GM10847 (cell line): Measurements from ENCODE around the gene PRDM16.

Experiments used
- POLR2A ChIP-seq: IDR thresholded peaks from 2 replicates; pipeline ENCODE4 v1.6.1; 2011; ENCODE audit not compliant: insufficient read length; ENCODE audit errors: extremely low read depth

Gene PRDM16

GRCh38 chr1:3472906-3473305 is 403.9 kb downstream of the PRDM16 start:
- TF ChIP-seq POLR2A: no peak

DNA sequence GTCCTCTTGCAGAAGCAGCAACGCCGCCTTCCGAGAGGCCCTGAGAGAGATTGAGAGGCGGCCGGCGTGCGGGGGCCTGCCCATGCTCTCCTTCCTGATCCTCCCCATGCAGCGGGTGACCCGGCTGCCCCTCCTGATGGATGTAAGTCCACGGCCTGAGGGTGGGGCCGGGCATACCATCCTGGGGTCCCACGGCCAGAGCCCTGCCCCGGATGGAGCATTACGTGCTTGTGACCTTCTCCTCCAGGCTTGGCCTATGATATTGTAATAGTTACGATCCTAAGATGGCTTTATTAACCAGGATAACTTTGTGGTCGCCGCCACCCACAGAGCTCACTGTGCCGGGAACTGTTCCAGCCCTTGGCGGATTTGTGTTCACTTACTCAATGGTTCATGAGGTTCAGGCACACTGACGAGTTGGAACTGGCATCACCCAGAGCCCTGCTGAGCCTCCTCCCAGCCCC is 404.4 kb downstream of the PRDM16 start:
- TF ChIP-seq POLR2A: no peak

DNA sequence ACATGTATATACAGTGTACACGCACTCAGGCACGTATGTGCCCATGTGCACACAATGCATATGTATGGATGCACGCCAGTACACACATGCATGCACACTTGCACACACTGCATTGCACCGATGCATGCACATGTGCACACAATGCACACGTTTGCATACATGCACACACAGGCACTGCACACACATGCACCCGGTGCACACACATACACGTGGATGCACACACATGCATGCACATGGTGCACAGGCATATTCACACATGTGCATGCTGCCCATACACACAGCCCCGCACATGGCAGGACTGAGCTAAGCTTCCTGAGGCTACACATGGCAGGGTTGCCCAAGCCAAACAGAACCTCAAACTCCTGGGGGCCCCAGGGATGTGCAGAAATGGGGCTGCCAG is 405.0 kb downstream of the PRDM16 start:
- TF ChIP-seq POLR2A: no peak

DNA sequence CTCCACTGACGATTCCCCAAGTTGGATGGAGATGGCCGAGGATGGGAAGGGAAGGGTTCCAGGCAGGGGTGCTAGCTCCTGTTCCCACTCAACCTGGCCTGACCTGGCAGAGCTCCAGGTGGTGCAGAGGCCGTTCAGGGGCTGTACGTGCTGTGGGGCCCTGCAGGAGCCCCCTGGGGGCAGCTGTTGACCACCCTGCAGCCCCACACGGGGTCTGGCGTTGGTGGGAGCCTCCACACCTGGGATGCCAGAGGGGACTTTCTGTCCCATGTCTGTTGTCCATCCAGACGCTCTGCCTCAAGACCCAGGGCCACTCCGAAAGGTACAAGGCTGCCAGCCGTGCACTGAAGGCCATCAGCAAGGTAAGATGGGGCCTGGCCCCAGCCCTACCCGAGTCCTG is 405.4 kb downstream of the PRDM16 start:
- TF ChIP-seq POLR2A: no peak

DNA sequence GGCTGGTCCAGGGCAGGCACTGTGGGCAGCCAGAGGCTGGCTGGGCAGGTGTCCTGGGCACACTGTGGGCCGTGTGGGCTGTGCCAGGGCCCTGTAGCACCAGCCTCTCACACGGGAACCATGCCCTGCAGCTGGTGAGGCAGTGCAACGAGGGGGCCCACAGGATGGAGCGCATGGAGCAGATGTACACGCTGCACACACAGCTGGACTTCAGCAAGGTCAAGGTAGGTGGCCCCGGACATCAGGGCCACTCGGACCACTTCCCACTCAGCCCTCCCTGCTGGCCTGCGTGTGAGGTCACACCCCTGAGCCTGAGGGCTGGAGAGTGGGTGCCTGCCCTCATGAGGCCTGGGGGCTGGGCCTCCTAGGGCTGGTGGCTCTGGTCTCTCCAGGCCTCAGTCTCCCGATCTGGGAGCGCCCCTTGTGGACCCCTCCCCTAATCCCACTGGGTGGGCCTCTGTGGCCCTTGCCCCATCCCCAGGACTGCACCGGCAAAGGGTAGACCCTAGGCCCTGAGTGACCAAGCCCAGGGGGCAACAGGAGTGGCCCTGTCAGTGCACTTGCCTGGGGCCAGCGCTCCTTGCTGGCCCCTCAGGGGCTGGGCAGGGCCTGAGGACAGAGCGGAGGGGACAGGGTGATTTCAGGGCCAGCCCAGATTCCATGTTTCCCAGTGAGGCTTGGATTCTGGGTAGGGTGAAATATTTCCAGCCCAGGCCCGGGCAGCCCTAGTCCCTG is 407.0 kb downstream of the PRDM16 start:
- no peak for TF ChIP-seq POLR2A

DNA sequence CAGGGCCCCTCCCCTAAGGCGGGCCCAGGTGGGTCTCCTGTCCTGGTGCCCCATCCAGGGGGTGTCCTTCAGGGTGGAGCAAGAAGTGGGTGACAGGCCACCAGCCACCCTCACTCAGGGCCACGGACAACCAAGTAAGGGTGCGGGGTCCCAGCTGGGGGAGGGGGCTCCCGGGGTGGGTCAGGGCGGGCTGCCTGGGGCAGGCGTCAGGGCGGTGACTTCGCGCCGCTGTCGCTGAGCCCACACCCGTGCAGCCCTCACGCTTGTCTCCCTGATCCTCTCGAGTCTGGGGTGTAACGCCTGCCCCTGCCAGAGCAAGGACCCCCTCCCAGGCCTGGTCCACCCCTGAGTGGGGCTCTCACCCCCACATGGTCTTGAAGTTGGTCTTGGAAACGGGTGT is 407.7 kb downstream of the PRDM16 start:
- no peak for TF ChIP-seq POLR2A

DNA sequence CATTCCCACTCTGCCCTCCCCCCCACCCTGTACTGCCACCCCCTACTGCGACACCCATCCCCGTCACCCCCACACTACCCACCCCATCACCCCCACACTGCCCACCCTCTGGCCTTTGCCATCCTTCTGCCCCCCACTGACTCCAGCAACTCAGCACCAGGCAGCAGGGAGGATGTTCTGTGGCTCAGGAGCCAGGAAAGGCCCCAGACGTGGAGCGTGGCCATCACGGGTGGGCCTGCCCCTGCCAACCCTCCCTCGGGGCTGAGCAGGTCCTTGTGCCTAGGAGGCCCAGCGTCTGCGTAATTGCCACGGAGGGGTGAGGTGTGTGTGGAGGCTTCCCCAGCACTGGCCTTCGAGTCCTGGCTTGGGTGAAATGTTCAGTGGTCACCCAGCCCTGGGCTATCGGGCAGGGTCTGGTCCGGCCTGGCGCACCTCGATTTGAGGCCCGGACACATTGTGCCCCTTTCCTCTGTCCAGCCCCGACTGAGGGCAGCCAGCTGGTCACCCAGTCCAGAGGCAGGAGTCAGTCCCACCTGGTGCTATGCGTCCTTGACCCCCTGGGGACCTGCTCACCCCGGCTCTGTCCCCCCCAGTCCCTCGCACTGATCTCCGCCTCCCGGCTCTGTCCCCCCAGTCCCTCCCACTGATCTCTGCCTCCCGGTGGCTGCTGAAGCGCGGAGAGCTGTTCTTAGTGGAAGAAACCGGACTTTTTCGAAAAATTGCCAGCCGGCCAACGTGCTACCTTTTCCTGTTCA is 408.4 kb downstream of the PRDM16 start:
- no peak for TF ChIP-seq POLR2A

DNA sequence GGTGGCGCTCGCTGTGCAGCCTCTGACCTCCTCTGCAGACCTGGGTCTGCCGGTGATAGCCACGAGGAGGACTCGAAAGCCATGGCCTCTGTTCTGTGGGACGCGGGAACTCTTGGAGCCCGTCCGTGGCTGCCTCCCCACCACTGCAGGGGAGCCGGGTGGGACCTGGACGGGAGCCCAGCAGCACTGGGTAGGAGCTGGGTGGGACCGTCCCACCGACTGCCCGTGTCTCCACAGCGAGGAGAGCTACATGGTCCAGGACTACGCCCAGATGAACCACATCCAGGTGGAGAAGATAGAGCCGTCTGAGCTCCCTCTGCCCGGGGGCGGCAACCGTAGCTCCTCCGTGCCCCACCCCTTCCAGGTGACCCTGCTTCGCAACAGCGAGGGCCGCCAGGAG is 409.2 kb downstream of the PRDM16 start:
- no peak for TF ChIP-seq POLR2A

DNA sequence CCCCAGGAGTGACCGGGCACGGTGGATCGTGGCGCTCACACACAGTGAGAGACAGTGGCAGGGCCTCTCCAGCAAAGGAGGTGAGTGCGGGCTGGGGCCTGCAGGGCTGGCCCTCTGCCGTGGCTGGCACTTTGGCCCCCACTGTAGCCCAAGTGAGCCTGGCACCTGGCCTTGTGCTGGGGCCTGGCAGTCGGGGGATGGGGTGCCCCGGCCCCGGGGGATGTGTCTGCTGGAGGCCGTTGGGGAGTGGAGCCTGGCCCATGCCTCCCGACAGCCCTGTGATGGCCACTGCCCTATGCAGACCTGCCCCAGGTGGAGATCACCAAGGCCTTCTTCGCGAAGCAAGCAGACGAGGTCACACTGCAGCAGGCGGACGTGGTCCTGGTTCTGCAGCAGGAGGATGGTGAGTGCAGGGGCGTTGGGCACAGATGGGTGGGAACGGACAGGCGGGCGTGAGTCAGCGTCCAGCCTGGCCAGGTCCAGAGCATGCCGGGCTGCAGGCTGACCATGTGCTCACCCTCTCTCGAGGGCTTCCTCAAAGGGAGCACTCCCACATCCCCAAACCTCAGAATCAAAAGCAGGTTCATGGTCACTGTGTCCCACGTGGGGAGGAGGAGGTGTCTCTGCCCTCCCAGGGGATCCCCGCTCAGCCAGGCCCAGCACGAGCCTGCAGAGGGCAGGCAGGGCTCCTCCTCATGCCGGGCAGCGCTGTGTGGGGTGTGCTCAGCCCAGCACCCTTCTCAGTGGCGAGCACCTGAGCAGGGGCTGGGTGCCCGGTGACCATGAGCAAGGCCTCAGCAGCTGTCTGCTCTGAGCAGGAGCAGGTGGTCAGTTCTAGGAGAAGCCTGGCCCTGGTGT is 410.7 kb downstream of the PRDM16 start:
- no peak for TF ChIP-seq POLR2A

- no peak for TF ChIP-seq POLR2A
Measured at GRCh38 chr1:3480369-3480719, 411.3 kb downstream of the PRDM16 start.

DNA sequence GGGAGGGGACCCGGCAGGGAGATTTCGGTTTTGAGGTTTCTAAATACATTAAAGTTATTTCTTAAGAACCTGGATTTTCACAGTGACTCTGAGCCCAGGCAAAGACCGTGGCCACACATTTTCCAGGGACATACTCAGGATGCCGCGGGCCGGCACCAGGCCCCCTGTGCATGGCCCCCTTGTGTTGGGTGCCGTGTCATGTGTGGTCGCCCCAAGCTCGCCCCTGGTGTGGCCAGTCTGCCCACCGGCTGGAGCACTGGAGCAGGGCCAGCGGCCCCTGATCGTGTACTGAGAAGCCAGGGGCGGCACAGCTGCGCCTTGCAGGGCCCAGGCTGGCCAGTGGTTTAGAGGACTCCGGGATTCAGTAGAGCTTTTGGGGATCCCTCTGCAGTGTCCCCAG is 412.0 kb downstream of the PRDM16 start:
- no peak for TF ChIP-seq POLR2A

- TF ChIP-seq POLR2A: no peak
Measured at GRCh38 chr1:3481836-3482375, 412.9 kb downstream of the PRDM16 start.

DNA sequence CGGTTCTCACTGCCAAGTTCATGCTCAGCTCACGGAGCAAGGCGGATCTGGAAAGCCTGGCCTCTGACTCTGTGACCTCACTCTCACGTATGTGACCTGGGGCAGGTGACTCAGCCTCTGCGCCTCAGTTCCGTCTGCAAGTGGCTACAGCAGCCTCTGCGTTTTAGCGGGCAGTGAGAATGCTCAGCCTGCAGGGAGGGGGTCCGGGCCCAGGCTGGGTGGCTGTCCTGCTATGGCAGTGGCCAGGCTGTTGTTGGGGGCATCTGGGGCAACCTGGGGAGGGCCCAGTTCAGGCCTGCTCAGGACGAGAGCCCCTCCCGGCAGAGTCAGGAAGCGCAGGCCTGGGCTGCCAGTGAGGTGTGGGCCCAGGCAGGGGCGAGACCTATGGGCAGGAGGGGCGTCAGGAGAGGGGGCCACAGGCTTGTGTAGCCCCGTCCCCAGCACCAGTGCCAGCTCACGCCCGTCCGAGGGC is 413.4 kb downstream of the PRDM16 start:
- no peak for TF ChIP-seq POLR2A

DNA sequence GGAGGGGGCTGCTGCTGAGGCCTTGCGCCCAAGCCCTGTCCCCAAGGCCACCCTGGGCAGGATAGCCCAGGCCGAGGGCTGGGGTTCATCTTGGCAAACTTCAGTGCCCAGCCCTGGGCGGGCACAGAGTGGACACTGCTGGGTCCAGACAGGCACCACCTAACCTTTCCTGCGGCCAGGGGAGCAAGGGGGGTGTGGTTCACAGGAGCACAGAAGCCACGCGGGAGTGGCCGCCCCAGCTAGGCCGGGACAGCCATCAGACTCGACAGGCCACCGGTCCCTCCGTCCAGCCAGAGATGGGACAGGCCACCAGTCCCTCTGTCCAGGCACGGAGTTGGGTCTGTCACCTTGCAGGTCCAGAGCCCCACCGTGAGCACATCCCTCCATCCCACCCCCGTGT is 414.4 kb downstream of the PRDM16 start:
- no peak for TF ChIP-seq POLR2A

GRCh38 chr1:3483801-3484444 is 414.9 kb downstream of the PRDM16 start:
- TF ChIP-seq POLR2A: no peak
